ENCODE data around the gene RNF181. TPM values are rescaled to one million over a fixed set of nuclear protein-coding genes. Genes with fewer than 3 reads are reported as not detected.
"Not testable (repeated sequence)": the region's sequence is repeated elsewhere in the genome, so short reads cannot be mapped to it uniquely, and the experiment has no call there.

RNF181 gene
- total RNA-seq, 1 donor from 2014 or later, result 85.7 TPM

DNA sequence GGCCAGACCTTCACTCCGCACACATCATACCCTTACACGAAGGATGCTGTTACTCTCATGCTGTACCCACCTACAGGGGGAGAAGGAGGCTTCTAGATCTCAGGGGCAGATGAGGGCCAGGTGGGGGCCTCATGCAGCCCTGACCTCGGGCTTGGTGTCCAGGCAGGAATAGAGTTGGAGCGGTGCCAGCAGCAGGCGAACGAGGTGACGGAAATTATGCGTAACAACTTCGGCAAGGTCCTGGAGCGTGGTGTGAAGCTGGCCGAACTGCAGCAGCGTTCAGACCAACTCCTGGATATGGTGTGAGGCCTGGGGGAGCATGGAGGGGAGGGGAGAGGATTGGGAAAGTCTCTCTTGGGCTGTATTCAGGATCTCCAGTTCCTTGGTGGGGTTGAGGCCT, 4.0 kb upstream of the RNF181 start:
- H3K4me3 Mint-ChIP-seq (ENCODE audit: low read depth), result no peak overlapping the region
- no peaks in the 10 kb centered on the region for H3K36me3 Mint-ChIP-seq (ENCODE audit: insufficient read depth)
- no peak for DNase-seq (ENCODE audit: low spot score, unreplicated experiment)
- H3K27ac Mint-ChIP-seq, result no peak overlapping the region
- H3K27me3 Mint-ChIP-seq, result no peaks in the 10 kb centered on the region
- peaks cover 30% of the 10 kb centered on the region for H3K4me1 Mint-ChIP-seq (ENCODE audit: low read depth)
- no peak for TF ChIP-seq CTCF (IDR thresholded peaks at IDR 0.05; ENCODE audit: unreplicated experiment)
- no peaks in the 10 kb centered on the region for H3K9me3 Mint-ChIP-seq (ENCODE audit: low read depth)

DNA sequence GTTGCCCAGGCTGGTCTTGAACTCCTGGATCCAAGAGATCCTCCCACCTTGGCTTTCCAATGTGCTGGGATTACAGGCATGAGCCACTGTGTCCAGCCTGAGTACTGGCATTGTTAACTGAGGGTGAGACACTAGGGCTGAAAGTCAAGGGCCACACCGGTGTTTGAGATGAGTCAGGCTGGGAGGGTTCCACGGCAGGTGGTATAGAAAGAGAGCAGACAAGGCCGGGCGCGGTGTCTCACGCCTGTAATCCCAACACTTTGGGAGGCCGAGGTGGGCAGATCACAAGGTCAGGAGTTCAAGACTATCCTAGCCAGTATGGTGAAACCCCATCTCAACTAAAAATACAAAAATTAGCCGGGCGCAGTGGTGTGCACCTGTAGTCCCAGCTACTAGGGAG, 3.2 kb upstream of the RNF181 start:
- not testable (repeated sequence) for H3K4me3 Mint-ChIP-seq (ENCODE audit: low read depth); H3K27me3 Mint-ChIP-seq; H3K9me3 Mint-ChIP-seq (ENCODE audit: low read depth); H3K36me3 Mint-ChIP-seq (ENCODE audit: insufficient read depth); H3K27ac Mint-ChIP-seq; DNase-seq (ENCODE audit: low spot score, unreplicated experiment)
- H3K4me1 Mint-ChIP-seq (ENCODE audit: low read depth), result peaks cover 30% of the 10 kb centered on the region

DNA sequence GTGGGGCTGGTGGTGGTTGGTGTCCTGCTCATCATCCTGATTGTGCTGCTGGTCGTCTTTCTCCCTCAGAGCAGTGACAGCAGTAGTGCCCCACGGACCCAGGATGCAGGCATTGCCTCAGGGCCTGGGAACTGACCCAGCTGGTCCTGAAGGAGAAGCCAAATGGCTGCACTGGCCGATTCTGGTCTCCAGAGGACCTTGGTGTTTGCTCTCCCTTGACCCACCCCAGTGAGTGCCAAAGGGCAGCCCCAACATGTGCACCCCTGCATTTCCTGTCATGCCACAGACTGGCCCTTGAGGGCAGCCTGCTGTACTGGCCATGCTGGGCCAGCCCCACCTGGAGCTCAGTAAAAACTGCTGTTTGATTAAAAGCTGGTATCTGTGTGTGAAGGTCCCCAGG, 2.5 kb upstream of the RNF181 start:
- H3K9me3 Mint-ChIP-seq (ENCODE audit: low read depth), result no peaks in the 10 kb centered on the region
- peaks cover 26% of the 10 kb centered on the region for H3K4me1 Mint-ChIP-seq (ENCODE audit: low read depth)
- H3K36me3 Mint-ChIP-seq (ENCODE audit: insufficient read depth), result no peaks in the 10 kb centered on the region
- no peak for DNase-seq (ENCODE audit: low spot score, unreplicated experiment)
- no peak for TF ChIP-seq CTCF (IDR thresholded peaks at IDR 0.05; ENCODE audit: unreplicated experiment)
- no peak overlapping the region for H3K27ac Mint-ChIP-seq
- H3K4me3 Mint-ChIP-seq (ENCODE audit: low read depth), result no peak overlapping the region
- no peaks in the 10 kb centered on the region for H3K27me3 Mint-ChIP-seq

- no peaks in the 10 kb centered on the region for H3K9me3 Mint-ChIP-seq (ENCODE audit: low read depth)
- DNase-seq (ENCODE audit: low spot score, unreplicated experiment), result no peak
- no peaks in the 10 kb centered on the region for H3K27me3 Mint-ChIP-seq
- H3K27ac Mint-ChIP-seq, result peak overlapping the region; percentile 97
- H3K4me1 Mint-ChIP-seq (ENCODE audit: low read depth), result peaks cover 25% of the 10 kb centered on the region
- no peaks in the 10 kb centered on the region for H3K36me3 Mint-ChIP-seq (ENCODE audit: insufficient read depth)
- H3K4me3 Mint-ChIP-seq (ENCODE audit: low read depth), result peak overlapping the region; percentile 98
- TF ChIP-seq CTCF (IDR thresholded peaks at IDR 0.05; ENCODE audit: unreplicated experiment), result no peak
These were observed 737 bp upstream of the RNF181 start for GRCh38 chr2:85594715-85595300.

GRCh38 chr2:85596026-85596333, 435 bp downstream of the RNF181 start:
- no peak for TF ChIP-seq CTCF (IDR thresholded peaks at IDR 0.05; ENCODE audit: unreplicated experiment)

GRCh38 chr2:85596486-85597143, 1.1 kb downstream of the RNF181 start:
- TF ChIP-seq CTCF (IDR thresholded peaks at IDR 0.05; ENCODE audit: unreplicated experiment), result no peak
- peaks cover 18% of the 10 kb centered on the region for H3K4me1 Mint-ChIP-seq (ENCODE audit: low read depth)
- DNase-seq (ENCODE audit: low spot score, unreplicated experiment), result no peak
- H3K4me3 Mint-ChIP-seq (ENCODE audit: low read depth), result peak overlapping the region; percentile 98
- H3K27me3 Mint-ChIP-seq, result no peaks in the 10 kb centered on the region
- H3K27ac Mint-ChIP-seq, result no peak overlapping the region
- H3K9me3 Mint-ChIP-seq (ENCODE audit: low read depth), result no peaks in the 10 kb centered on the region
- H3K36me3 Mint-ChIP-seq (ENCODE audit: insufficient read depth), result no peaks in the 10 kb centered on the region

More at GRCh38 chr2:85596026-85596333, 435 bp downstream of the RNF181 start:
- H3K9me3 Mint-ChIP-seq (ENCODE audit: low read depth), result no peaks in the 10 kb centered on the region
- H3K27me3 Mint-ChIP-seq, result no peaks in the 10 kb centered on the region
- H3K36me3 Mint-ChIP-seq (ENCODE audit: insufficient read depth), result no peaks in the 10 kb centered on the region
- H3K27ac Mint-ChIP-seq, result peak overlapping the region; percentile 97
- H3K4me1 Mint-ChIP-seq (ENCODE audit: low read depth), result peaks cover 14% of the 10 kb centered on the region
- no peak for DNase-seq (ENCODE audit: low spot score, unreplicated experiment)
- peak overlapping the region; percentile 98 for H3K4me3 Mint-ChIP-seq (ENCODE audit: low read depth)

All from progenitor cell of endocrine pancreas (in vitro differentiated cells).